ENCODE measurements around the gene CHPF. TPM values are rescaled to one million over a fixed set of nuclear protein-coding genes. Genes with fewer than 3 reads are reported as not detected.

The CHPF gene
- total and polyA plus RNA-seq, 10 of the 15 experiments (the other 5 are each of a cell fraction or from before 2014, with no cell fraction given) = 0.09 to 17.4 (median 8.3) TPM; not detected in 1

DNA sequence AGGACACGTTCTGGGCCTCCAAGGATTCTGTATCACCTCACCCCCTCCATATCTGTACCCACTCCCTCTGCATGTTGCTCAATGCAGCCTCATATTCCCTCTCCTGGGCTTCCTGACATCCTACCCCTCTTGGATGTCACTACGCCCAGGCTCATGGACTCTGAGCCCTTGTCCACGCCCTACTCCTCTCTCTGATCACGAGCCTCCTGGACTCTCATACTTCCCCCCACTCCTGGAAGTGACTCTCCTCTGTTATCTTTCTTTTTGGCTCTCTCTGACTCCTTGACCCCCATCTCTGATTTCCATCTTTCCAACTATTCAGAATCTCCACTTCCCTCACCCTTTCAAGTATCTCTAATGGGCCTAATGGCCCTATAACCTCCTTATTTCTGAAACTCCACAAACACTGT, 2.3 kb upstream of the CHPF start:
- RAD21 ChIA-PET (ENCODE audit: unreplicated experiment) = no interaction called here
- no peaks in the 10 kb centered on the region for H3K9me3 ChIP-seq (replicated peaks; ENCODE audit: control insufficient read depth, insufficient read depth, low read length)
- no peaks in the 10 kb centered on the region for H3K79me2 ChIP-seq (ENCODE audit: control insufficient read depth, insufficient read depth, low read length)
- peaks cover 4 to 10% of the 10 kb centered on the region in 2 experiments for H3K27me3 ChIP-seq (replicated peaks in 1 of 2; ENCODE audit: control insufficient read depth in 2 of 2, insufficient read depth in 2 of 2, low read length in 1 of 2)
- no peaks in the 10 kb centered on the region; the same call in 1 of the 2 replicates for H4K20me1 ChIP-seq (ENCODE audit: control insufficient read depth, insufficient read depth)
- intact Hi-C loops (cut with micrococcal nuclease; ENCODE audit: unreplicated experiment) (no loop called here), in situ Hi-C loops (cut with MboI) (no loop called here)
- no peak overlapping the region for H3K4me3 ChIP-seq
- POLR2A ChIA-PET = no interaction called here
- ATAC-seq = no peak
- no peaks in the 10 kb centered on the region for H3K36me3 ChIP-seq (ENCODE audit: control insufficient read depth in 2 of 2, insufficient read depth in 2 of 2, low read length in 1 of 2)
- BruUV-seq (replicated peaks) = no TSS peak
- FAIRE-seq = no peak
- no peak overlapping the region for H3K9ac ChIP-seq (ENCODE audit: control insufficient read depth, insufficient read depth, low read length)
- WGBS (ENCODE audit: insufficient coverage, insufficient replicate concordance, low lambda C conversion rate, missing lambda C conversion rate) = 2% methylated on average over 4 of the region's 4 CpGs
- H3K4me1 ChIP-seq (ENCODE audit: control insufficient read depth, insufficient read depth, low read length) = peaks cover 3% of the 10 kb centered on the region; the same call in 1 of the 2 replicates
- SMC1A ChIA-PET (ENCODE audit: uncharacterized antibody, unreplicated experiment) = no interaction called here
- no peak overlapping the region for H2AFZ ChIP-seq (ENCODE audit: control insufficient read depth, low read depth, low read length)
- DNase-seq (ENCODE audit: low read depth, low spot score) = no peak
- H3K27ac ChIP-seq (ENCODE audit: control insufficient read depth, insufficient read depth) = no peak overlapping the region
- CTCF ChIA-PET = interaction anchor here (1.8 kb wide), 1 partner anchor 50 kb away, joined by 5 read pairs; a partner anchor contains a TSS
- H3K4me2 ChIP-seq (ENCODE audit: control insufficient read depth, insufficient read depth) = no peak overlapping the region
- TF ChIP-seq, protein P1, sequence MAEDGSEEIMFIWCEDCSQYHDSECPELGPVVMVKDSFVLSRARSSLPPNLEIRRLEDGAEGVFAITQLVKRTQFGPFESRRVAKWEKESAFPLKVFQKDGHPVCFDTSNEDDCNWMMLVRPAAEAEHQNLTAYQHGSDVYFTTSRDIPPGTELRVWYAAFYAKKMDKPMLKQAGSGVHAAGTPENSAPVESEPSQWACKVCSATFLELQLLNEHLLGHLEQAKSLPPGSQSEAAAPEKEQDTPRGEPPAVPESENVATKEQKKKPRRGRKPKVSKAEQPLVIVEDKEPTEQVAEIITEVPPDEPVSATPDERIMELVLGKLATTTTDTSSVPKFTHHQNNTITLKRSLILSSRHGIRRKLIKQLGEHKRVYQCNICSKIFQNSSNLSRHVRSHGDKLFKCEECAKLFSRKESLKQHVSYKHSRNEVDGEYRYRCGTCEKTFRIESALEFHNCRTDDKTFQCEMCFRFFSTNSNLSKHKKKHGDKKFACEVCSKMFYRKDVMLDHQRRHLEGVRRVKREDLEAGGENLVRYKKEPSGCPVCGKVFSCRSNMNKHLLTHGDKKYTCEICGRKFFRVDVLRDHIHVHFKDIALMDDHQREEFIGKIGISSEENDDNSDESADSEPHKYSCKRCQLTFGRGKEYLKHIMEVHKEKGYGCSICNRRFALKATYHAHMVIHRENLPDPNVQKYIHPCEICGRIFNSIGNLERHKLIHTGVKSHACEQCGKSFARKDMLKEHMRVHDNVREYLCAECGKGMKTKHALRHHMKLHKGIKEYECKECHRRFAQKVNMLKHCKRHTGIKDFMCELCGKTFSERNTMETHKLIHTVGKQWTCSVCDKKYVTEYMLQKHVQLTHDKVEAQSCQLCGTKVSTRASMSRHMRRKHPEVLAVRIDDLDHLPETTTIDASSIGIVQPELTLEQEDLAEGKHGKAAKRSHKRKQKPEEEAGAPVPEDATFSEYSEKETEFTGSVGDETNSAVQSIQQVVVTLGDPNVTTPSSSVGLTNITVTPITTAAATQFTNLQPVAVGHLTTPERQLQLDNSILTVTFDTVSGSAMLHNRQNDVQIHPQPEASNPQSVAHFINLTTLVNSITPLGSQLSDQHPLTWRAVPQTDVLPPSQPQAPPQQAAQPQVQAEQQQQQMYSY (CRISPR knock-in tag; IDR thresholded peaks at IDR 0.05) = no peak
- no peak for TF ChIP-seq CREM (IDR thresholded peaks at IDR 0.05; ENCODE audit: low read depth)
- TF ChIP-seq SMC3 (IDR thresholded peaks at IDR 0.05; ENCODE audit: borderline replicate concordance, low read length) = no peak
- TF ChIP-seq, protein P2, sequence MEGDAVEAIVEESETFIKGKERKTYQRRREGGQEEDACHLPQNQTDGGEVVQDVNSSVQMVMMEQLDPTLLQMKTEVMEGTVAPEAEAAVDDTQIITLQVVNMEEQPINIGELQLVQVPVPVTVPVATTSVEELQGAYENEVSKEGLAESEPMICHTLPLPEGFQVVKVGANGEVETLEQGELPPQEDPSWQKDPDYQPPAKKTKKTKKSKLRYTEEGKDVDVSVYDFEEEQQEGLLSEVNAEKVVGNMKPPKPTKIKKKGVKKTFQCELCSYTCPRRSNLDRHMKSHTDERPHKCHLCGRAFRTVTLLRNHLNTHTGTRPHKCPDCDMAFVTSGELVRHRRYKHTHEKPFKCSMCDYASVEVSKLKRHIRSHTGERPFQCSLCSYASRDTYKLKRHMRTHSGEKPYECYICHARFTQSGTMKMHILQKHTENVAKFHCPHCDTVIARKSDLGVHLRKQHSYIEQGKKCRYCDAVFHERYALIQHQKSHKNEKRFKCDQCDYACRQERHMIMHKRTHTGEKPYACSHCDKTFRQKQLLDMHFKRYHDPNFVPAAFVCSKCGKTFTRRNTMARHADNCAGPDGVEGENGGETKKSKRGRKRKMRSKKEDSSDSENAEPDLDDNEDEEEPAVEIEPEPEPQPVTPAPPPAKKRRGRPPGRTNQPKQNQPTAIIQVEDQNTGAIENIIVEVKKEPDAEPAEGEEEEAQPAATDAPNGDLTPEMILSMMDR (IDR thresholded peaks at IDR 0.05 in 2 of 3, conservative IDR thresholded peaks at IDR 0.05 in 1 of 3; ENCODE audit: control insufficient read depth in 2 of 3, extremely low read depth in 1 of 3, insufficient read depth in 1 of 3, low read depth in 3 of 3, low read length in 3 of 3) = no peak
- TF ChIP-seq STAT3 (IDR thresholded peaks at IDR 0.05; ENCODE audit: low read depth, low read length) = no peak
- no peak for TF ChIP-seq HDAC6 (IDR thresholded peaks at IDR 0.05; ENCODE audit: unreplicated experiment)
- TF ChIP-seq, protein P3, sequence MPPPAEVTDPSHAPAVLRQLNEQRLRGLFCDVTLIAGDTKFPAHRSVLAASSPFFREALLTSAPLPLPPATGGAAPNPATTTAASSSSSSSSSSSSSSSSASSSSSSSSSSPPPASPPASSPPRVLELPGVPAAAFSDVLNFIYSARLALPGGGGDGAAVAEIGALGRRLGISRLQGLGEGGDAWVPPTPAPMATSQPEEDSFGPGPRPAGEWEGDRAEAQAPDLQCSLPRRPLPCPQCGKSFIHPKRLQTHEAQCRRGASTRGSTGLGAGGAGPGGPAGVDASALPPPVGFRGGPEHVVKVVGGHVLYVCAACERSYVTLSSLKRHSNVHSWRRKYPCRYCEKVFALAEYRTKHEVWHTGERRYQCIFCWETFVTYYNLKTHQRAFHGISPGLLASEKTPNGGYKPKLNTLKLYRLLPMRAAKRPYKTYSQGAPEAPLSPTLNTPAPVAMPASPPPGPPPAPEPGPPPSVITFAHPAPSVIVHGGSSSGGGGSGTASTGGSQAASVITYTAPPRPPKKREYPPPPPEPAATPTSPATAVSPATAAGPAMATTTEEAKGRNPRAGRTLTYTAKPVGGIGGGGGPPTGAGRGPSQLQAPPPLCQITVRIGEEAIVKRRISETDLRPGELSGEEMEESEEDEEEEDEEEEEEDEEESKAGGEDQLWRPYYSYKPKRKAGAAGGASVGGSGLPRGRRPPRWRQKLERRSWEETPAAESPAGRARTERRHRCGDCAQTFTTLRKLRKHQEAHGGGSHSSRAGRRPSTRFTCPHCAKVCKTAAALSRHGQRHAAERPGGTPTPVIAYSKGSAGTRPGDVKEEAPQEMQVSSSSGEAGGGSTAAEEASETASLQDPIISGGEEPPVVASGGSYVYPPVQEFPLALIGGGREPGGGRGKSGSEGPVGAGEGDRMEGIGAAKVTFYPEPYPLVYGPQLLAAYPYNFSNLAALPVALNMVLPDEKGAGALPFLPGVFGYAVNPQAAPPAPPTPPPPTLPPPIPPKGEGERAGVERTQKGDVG (CRISPR knock-in tag; IDR thresholded peaks at IDR 0.05) = no peak
- TF ChIP-seq, protein P4, sequence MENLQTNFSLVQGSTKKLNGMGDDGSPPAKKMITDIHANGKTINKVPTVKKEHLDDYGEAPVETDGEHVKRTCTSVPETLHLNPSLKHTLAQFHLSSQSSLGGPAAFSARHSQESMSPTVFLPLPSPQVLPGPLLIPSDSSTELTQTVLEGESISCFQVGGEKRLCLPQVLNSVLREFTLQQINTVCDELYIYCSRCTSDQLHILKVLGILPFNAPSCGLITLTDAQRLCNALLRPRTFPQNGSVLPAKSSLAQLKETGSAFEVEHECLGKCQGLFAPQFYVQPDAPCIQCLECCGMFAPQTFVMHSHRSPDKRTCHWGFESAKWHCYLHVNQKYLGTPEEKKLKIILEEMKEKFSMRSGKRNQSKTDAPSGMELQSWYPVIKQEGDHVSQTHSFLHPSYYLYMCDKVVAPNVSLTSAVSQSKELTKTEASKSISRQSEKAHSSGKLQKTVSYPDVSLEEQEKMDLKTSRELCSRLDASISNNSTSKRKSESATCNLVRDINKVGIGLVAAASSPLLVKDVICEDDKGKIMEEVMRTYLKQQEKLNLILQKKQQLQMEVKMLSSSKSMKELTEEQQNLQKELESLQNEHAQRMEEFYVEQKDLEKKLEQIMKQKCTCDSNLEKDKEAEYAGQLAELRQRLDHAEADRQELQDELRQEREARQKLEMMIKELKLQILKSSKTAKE (IDR thresholded peaks at IDR 0.05; ENCODE audit: low read depth, poor library complexity, severe bottlenecking) = no peak
- TF ChIP-seq KAT2A (conservative IDR thresholded peaks at IDR 0.05; ENCODE audit: control insufficient read depth, low read depth, low read length) = no peak
- TF ChIP-seq, protein P5, sequence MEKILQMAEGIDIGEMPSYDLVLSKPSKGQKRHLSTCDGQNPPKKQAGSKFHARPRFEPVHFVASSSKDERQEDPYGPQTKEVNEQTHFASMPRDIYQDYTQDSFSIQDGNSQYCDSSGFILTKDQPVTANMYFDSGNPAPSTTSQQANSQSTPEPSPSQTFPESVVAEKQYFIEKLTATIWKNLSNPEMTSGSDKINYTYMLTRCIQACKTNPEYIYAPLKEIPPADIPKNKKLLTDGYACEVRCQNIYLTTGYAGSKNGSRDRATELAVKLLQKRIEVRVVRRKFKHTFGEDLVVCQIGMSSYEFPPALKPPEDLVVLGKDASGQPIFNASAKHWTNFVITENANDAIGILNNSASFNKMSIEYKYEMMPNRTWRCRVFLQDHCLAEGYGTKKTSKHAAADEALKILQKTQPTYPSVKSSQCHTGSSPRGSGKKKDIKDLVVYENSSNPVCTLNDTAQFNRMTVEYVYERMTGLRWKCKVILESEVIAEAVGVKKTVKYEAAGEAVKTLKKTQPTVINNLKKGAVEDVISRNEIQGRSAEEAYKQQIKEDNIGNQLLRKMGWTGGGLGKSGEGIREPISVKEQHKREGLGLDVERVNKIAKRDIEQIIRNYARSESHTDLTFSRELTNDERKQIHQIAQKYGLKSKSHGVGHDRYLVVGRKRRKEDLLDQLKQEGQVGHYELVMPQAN (conservative IDR thresholded peaks at IDR 0.05) = no peak
- no peak for TF ChIP-seq NBN (IDR thresholded peaks at IDR 0.05)

Measured in GM12878 (cell line).